DMS114 treated with DMSO at 0.1 percent for 48 hours (cell line): ENCODE data around the gene SLC25A26.
"Not testable (repeated sequence)": the region's sequence is repeated elsewhere in the genome, so short reads cannot be mapped to it uniquely, and the experiment has no call there.

Experiments used
- DNase-seq: peaks from one replicate; lab custom pipeline; 2025; ENCODE audit not compliant: unreplicated experiment; lab: John Stamatoyannopoulos, UW

The SLC25A26 gene

DNA sequence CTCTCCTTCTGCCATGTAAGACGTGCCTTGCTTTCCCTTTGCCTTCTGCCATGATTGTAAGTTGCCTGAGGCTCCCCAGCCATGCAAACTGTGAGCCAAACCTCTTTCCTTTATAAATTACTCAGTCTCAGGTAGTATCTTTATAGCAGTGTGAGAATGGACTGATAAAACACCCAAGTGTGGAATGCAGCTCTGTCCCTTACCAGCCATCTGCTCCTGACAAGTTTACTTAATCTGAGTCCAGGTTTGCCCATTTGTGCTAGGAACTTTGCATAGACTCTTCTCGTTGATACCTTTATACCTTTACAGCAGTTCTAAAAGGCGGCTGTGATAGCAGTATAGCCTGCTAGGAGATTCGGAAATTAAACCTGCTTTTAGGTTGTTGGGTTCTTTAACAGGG, 48.1 kb downstream of the SLC25A26 start:
- no peak for DNase-seq

DNA sequence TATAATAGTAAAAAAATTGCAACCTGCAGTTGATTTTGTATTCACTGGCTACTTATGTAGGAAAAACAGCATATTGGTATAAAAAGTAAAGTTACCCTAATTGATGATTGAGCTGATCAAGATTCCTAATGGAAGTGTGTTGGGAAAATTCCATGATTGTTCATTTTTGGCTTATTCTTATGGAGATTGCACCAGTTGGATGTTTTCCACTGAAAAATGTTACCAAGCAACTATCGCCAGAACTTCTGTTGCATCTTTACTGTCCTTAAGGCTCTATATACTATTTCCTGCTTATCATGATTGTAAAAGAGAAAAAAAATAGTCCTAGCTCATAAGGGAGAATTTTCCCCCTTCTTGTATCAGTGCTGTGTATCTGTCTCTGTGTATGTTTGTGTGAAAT, 48.6 kb downstream of the SLC25A26 start:
- DNase-seq, result no peak

DNA sequence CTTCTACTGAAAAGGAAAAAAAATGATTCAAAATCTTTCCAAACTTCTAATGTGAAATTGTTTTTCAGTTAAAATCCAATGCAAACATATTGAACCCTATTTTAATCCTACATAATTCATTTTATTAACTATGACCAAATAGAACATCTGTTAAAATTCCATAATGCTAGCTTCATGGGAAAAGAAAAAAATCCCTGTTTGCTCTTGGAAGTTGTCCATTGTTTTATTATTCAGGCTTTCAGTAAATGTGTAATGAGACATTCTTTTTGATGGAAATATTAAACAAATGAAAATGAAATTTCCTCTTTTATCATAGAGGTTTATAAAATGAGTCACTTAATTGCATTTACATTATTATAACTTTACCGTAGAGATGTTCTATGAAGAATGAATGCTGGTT, 49.5 kb downstream of the SLC25A26 start:
- no peak for DNase-seq

DNA sequence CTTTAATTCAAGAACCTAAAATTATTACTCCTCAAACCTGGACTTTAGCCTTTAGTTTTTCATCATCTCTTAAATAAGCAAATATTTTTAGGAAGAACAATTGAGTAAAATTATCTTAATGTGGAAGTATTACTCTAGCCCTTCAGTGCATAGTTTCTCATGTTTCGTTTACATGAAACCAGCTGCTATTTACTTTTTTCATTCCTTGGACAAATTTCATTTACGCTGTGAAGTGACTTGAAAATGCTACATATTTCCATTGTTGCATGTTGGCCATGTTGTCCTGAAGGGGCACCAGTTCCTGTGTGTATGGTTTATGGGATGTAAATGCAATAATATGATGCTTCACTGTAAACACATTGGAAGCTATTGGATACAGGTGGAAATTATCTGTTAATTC, 49.9 kb downstream of the SLC25A26 start:
- DNase-seq, result no peak

DNA sequence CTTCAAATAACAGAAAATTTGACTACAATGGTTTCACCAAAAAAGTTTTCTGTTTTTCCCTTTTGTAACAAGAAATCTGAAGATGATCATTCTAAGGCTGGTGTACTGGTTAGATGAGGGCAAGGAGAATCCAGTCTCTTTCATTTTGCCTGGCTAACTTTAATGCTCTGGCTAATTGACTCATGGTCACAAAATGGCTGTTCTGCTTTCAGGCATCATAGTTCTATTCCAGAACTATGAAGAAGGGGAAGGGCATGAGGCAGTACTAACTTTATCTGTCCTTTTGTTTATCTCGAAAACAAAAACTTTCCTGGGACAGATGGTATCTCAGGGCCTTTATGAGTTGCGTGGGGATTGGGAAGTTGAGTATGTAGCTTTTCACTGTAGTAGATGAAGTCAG, 50.4 kb downstream of the SLC25A26 start:
- no peak for DNase-seq

DNA sequence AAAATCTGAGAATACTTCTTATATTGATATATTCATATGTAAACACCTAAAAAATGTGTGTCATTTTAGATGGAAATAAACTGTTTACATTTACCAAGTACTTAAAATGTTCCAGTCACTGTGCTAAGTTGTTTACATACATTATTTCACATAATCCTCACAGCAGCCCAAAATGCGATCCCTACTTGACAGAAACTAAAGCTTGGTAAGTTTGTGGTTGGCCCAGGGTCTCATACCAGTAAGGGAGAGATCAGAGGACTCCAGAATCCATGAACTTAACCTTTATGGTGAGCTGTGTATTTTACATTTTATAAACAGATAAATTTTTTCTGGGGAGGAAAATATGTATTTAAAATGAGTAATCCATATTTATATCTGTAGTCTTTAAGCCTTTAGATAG, 51.2 kb downstream of the SLC25A26 start:
- no peak for DNase-seq

DNA sequence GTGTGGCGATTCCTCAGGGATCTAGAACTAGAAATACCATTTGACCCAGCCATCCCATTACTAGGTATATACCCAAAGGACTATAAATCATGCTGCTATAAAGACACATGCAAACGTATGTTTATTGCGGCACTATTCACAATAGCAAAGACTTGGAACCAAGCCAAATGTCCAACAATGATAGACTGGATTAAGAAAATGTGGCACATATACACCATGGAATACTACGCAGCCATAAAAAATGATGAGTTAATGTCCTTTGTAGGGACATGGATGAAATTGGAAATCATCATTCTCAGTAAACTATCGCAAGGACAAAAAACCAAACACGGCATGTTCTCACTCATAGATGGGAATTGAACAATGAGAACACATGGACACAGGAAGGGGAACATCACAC, 54.0 kb downstream of the SLC25A26 start:
- not testable (repeated sequence) for DNase-seq

DNA sequence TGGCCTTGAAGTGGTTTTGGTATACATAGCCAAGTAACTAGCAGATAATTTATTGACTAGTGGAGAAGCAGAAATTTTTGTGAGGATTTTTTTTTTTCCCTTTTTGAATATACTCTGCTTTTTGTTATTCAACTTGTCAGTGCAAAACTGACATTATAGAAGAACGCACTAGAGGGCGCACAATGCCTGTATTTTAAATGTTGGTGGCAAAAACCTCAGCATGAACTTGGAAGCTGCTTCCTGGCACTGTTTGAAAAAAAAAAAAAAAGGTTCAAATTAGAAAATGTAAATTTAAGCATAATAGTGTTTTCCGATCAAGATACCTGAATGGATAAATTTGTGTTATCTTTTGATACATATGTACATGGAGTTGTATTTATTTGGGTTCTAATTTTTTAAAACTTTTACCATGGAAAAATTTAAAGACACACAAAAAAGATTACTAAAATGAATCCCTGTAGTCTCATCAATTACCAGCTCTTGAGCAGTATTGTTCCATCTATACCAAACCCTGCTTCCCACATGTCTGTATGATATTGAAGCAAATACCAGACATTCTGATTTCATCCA, 56.0 kb downstream of the SLC25A26 start:
- DNase-seq, result peak; percentile 44

DNA sequence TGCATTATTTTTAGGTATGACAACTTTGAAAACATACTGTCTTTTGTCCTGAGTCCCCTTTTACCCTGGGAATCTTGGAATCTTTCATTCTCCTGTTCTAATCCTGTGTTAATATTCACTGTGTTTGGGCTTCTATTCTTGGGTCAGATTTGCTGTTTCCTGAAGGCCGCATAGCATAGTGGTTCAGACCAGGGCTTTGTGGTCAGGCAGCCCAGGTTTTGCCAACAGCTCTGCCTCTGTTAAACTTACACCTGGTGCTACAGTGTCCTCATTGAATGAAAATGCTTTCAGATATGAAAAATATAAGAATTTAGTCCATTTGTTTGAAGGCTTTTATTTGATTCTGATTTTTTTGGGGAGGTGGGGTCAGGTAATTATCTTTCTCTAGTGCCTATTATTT, 58.4 kb downstream of the SLC25A26 start:
- no peak for DNase-seq

DNA sequence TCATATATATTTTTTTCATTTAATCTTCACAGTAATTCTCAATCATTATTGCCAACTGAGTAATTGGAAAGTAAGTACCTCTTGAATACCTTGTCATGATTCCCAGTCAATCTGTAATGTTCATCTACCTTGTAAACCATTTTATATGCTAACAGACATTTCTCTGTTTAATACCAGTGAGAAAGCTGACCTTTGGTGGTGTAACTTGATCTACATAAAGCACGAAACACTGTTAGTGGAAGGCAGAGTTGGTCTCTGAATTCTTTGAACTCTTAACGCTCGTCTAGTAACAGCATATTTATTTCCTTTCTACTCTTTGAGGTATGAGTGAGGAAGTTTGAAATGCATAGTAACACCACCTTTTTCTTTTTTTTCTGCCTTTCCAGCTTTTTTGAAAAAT, 59.5 kb downstream of the SLC25A26 start:
- no peak for DNase-seq

DNA sequence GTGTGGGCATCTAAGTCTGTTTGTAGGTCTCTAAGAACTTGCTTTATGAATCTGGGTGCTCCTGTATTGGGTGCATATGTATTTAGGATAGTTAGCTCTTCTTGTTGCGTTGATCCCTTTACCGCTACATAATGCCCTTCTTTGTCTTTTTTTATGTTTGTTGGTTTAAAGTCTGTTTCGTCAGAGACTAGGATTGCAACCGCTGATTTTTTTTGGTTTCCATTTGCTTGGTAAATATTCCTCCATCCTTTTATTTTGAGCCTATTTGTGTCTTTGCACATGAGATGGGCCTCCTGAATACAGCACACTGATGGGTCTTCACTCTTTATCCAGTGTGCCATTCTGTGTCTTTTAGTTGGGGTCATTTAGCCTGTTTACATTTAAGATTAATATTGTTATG, 71.1 kb downstream of the SLC25A26 start:
- not testable (repeated sequence) for DNase-seq

DNA sequence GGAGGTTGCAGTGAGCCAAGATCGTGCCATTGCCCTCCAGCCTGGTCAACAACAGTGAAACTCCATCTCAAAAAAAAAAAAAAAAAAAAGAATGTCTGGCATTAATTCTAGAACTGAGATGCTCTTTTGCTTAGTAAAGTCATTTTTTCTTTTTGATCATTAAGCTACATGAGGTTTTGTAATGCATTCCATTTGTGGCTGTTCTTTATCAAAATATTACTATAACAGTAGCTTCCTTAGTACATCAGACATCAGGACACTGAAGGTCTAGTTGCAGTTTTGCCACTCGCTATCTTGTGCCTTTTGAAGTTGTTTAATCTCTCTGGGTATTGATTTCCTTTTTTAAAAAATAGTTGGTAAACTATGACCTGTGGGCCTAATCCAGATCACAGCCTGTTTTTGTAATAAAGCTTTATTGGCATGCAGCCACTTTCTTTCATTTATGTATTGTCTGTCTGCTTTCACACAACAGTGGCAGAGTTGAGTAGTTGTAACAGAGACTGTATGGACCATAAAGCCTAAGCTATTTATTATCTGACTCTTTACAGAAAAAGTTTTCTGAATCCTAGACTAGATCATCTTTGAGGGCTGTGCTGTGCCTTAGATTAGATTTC, 76.6 kb downstream of the SLC25A26 start:
- no peak for DNase-seq

DNA sequence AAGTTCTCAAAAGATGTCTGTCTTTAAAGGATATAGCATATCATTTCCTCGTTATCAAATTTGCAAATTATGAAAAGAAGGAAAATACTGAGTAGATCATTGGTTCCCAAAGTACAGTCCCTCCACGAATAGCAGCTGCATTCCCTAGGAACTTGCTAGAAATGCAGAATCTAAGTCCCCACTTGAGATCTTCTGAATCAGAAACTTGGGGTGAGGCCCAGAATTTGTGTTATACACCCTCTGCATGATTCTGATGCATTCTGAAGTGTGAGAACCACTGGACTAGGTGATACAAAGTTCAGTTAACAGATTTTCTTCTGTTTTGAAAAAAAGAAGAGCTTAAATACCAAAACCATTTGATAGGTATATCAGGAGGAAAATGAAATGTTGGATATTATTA, 77.1 kb downstream of the SLC25A26 start:
- no peak for DNase-seq

DNA sequence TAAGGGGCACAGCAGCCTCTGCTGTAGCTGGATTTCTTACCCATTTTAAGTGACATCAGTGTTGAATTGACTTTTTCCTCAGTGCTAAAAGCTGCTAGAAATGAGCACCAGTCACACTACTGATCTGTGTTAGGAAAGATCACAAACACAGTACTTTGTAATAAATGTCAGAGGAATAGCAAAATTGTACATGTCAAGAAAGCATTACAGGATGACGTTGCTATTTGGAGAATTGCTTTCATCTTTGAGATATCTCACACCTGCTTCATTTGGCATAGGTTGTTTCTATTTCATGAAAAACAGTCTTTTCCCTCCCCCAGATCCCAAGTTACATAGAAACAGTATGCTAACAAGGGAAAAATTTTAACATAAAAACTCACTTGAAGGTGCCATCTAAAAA, 77.8 kb downstream of the SLC25A26 start:
- DNase-seq, result no peak

DNA sequence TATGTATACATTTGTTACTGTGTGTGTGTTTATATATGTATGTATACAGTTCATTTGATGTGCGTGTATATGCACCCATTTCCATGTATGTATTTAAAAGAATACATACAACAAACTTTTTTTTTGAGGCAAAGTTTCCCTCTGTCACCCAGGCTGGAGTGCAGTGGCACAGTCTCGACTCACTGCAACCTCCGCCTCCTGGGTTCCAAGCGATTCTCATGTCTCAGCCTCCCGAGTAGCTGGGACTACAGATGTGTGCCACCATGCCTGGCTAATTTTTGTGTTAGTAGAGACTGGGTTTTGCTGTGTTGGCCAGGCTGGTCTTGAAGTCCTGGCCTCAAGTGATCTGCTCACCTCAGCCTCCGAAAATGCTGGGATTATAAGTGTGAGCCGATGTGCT, 78.3 kb downstream of the SLC25A26 start:
- not testable (repeated sequence) for DNase-seq

DNA sequence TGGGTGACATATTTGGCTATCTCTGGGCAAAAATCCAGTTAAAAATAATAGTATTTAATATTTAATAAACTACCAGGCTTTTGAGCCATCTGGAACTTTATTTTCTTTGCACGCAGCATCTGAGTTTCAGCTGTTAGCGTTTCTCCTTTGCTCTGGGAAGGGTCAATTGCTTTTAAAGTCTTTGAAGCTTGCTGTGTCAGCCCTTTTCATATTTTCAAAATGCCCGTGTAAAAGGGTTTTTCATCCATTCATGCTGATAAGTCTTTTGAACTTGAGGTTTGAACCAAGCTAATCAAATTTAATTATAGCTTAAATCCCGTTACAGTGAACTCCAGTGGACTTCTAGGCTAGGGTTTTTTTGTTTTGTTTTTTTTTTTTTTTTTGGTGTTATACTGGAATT, 79.1 kb downstream of the SLC25A26 start:
- DNase-seq, result no peak

DNA sequence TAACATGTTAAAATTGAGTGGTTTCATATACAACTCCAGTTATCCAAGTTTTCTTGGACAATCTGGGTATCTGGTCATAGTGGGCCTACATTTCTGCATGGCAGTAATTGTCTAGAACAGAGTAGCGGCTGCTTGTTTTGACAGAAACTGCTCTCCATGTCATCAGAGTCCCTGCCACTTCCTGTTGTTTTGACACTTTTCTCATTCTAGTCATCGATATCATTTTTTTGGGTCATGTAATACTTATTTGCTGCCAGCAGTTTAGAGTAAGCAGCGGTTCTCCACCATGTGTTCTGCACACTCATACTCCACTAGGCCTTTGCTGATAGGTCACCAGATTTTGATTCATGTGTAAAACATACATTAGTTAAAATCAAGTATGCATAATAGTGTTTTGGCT, 81.5 kb downstream of the SLC25A26 start:
- DNase-seq, result no peak

DNA sequence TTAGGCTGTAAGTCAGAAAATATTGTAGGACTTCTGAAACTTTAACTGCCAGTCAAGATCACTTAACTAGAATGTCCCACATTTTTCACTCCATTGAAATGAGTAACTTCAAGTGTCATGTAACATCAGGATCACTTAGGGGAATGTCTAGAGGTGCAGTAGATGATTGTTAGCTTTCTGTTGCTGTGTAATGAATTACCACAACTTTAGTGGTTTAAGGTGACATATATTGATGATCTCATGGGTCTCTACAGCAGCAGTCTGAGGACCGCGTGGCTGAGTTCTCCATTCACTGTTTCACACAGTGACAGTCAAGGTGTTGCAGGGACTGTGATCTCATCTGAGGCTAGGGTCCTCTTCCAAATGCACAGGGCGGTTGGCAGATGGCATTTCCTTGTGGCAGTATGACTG, 82.7 kb downstream of the SLC25A26 start:
- no peak for DNase-seq

DNA sequence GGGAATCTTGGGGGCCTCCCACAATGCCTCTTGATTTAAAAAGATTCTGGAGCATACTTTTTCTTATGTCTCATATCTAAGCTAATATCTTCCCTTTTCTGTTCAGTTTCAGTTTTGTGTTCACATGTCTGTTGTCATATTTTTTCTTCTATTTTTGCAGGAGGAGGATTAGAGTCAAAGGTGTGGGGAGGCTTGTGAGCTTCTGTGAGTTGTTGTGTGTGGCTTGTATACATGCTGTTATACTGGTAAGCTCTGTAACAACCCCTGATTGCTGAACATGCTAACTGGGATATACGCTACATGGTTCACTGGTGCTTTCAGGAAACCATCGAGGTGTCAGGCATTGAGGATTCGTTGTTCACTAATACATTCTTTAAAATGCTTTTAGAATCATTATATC, 83.5 kb downstream of the SLC25A26 start:
- no peak for DNase-seq

DNA sequence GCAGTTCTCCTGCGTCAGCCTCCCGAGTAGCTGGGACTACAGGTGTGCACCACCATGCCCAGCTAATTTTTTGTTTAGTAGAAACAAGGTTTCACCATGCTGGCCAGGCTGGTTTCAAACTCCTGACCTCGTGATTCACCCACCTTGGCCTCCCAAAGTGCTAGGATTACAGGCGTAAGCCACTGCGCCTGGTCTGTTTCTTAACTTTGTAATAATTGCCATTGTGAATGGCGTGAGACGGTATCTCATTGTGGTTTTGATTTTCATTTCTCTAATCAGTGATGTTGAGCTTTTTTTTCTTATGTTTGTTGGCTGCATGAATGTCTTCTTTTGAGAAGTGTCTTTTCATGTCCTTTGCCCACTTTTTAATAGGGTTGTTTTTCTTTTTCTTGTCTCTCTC, 85.3 kb downstream of the SLC25A26 start:
- DNase-seq, result not testable (repeated sequence)

DNA sequence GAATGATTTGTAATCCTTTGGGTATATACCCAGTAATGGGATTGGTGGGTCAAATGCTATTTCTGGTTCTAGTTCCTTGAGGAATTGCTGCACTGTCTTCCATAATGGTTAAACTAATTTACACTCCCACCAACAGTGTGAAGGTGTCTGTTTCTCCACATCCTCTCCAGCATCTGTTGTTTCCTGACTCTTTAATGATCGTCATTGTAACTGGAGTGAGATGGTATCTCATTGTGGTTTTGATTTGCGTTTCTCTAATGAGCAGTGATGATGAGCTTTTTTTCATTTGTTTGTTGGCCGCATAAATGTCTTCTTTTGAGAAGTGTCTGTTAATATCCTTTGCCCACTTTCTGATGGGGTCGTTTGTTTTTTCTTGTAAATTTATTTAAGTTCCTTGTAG, 86.2 kb downstream of the SLC25A26 start:
- DNase-seq, result not testable (repeated sequence)

DNA sequence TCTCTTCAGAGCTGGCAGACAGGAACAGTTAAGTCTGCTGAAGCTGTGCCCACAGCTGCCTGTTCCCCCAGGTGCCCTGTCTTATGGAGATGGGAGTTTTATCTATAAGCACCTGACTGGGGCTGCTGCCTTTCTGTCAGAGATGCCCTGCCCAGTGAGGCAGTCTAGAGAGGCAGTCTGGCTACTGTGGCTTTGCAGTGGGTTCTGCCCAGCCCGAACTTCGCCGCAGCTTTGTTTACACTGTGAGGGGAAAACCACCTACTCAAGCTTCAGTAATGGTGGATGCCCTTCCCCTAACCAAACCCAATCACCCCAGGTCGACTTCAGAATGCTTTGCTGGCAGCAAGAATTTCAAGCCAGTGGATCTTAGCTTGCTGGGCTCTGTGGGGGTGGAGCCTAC, 91.2 kb downstream of the SLC25A26 start:
- DNase-seq, result no peak

DNA sequence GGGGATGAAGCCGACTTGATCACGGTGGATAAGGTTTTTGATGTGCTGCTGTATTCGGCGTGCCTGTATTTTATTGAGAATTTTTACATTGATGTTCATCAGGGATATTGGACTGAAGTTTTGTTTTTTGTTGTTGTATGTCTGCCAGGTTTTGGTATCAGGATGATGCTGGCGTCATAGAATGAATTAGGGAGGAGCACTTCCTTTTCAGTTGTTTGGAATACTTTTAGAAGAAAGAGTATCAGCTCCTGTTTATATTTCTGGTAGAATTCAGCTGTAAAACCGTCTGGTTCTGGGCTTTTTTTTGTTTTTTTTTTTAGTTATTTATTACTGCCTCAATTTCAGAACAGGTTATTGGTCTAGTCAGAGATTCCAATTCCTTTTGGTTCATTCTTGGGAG, 93.7 kb downstream of the SLC25A26 start:
- no peak for DNase-seq
